ENCODE data around the gene NDUFS2.

NDUFS2 gene

GRCh38 chr1:161172349-161172748 lies 29.8 kb upstream of the NDUFS2 start:
- no peak for DNase-seq (ENCODE audit: low read depth, low spot score)

GRCh38 chr1:161172776-161173376 lies 29.3 kb upstream of the NDUFS2 start:
- DNase-seq (ENCODE audit: low read depth, low spot score), result no peak

- DNase-seq (ENCODE audit: low read depth, low spot score), result no peak
Measured at GRCh38 chr1:161173711-161174110, 28.5 kb upstream of the NDUFS2 start.

GRCh38 chr1:161174911-161175310 lies 27.3 kb upstream of the NDUFS2 start:
- DNase-seq (ENCODE audit: low read depth, low spot score), result no peak

GRCh38 chr1:161175771-161176453 lies 26.3 kb upstream of the NDUFS2 start:
- no peak for DNase-seq (ENCODE audit: low read depth, low spot score)

GRCh38 chr1:161176468-161177111 lies 25.6 kb upstream of the NDUFS2 start:
- DNase-seq (ENCODE audit: low read depth, low spot score), result no peak

GRCh38 chr1:161177112-161177935 lies 24.8 kb upstream of the NDUFS2 start, which contains the start of gene B4GALT3:
Gene B4GALT3, minus strand, starts transcription at chr1:161177507. Its CDS starts 1,447 bp downstream, at chr1:161176060.
- DNase-seq (ENCODE audit: low read depth, low spot score), result peak; percentile 84

- DNase-seq (ENCODE audit: low read depth, low spot score), result no peak
Measured at GRCh38 chr1:161177936-161178244, 24.3 kb upstream of the NDUFS2 start.

- no peak for DNase-seq (ENCODE audit: low read depth, low spot score)
Measured at GRCh38 chr1:161179698-161180097, 22.5 kb upstream of the NDUFS2 start.

- DNase-seq (ENCODE audit: low read depth, low spot score), result no peak
Measured at GRCh38 chr1:161180639-161181038, 21.5 kb upstream of the NDUFS2 start.

GRCh38 chr1:161182214-161182613 lies 20.0 kb upstream of the NDUFS2 start:
- DNase-seq (ENCODE audit: low read depth, low spot score), result peak; percentile 46

- DNase-seq (ENCODE audit: low read depth, low spot score), result peak; percentile 62
Measured at GRCh38 chr1:161185282-161185682, 16.9 kb upstream of the NDUFS2 start.

GRCh38 chr1:161185732-161186311 lies 16.3 kb upstream of the NDUFS2 start:
- no peak for DNase-seq (ENCODE audit: low read depth, low spot score)

- DNase-seq (ENCODE audit: low read depth, low spot score), result no peak
Measured at GRCh38 chr1:161187311-161187710, 14.9 kb upstream of the NDUFS2 start.

GRCh38 chr1:161188381-161188780 lies 13.8 kb upstream of the NDUFS2 start:
- no peak for DNase-seq (ENCODE audit: low read depth, low spot score)

- no peak for DNase-seq (ENCODE audit: low read depth, low spot score)
Measured at GRCh38 chr1:161189036-161189435, 13.1 kb upstream of the NDUFS2 start.

GRCh38 chr1:161190962-161191521 lies 11.1 kb upstream of the NDUFS2 start:
- DNase-seq (ENCODE audit: low read depth, low spot score), result no peak

GRCh38 chr1:161191971-161192370 lies 10.2 kb upstream of the NDUFS2 start:
- no peak for DNase-seq (ENCODE audit: low read depth, low spot score)

- DNase-seq (ENCODE audit: low read depth, low spot score), result peak; percentile 51
Measured at GRCh38 chr1:161192476-161193465, 9.4 kb upstream of the NDUFS2 start.

- DNase-seq (ENCODE audit: low read depth, low spot score), result no peak
Measured at GRCh38 chr1:161193561-161194235, 8.5 kb upstream of the NDUFS2 start.

All from activated CD4-positive, CD25-positive, alpha-beta regulatory T cell treated with anti-CD3 and anti-CD28 coated beads, Interleukin-2, amount 50 U/mL, for 16 hours (primary cell).